Lung (tissue), 12 donors: ENCODE results near the gene TBRG4. TPM values are rescaled to one million over a fixed set of nuclear protein-coding genes. Genes with fewer than 3 reads are reported as not detected.

Experiments
- ATAC-seq: fragments of 200-7000 bp; cut with Tn5 transposase; one replicate; pipeline ENCODE4 v1.9.1; 2020; ENCODE audit warnings: moderate number of reproducible peaks; ENCODE audit not compliant: insufficient read depth, low FRiP score
- DNase-seq, 3 donors: peaks; one replicate each; pipeline ENCODE4 v3.0.0-alpha.2; 2013 to 2017
- H3K27ac ChIP-seq, 2 donors: one replicate each; pipeline ENCODE4 v1.5.1; 2013; ENCODE audit warnings: mild to moderate bottlenecking in 2 of 2, moderate library complexity in 2 of 2, control low read depth in 1 of 2, inconsistent platforms in 1 of 2, low read depth in 1 of 2, low read length in 1 of 2
- H3K27me3 ChIP-seq, 3 donors: one replicate each; pipeline ENCODE4 v1.5.1; 2013; ENCODE audit warnings: low read length in 2 of 3; ENCODE audit not compliant: control insufficient read depth in 3 of 3, insufficient read depth in 3 of 3
- H3K36me3 ChIP-seq, 4 donors: one replicate each; pipeline ENCODE4 v1.5.1; 2013; ENCODE audit warnings: low read length in 4 of 4, mild to moderate bottlenecking in 1 of 4, moderate library complexity in 1 of 4; ENCODE audit not compliant: control insufficient read depth in 4 of 4, insufficient read depth in 4 of 4
- H3K4me1 ChIP-seq, 5 donors: one replicate each; pipeline ENCODE4 v1.5.1; 2013; ENCODE audit warnings: low read length in 5 of 5, mild to moderate bottlenecking in 2 of 5, moderate library complexity in 1 of 5; ENCODE audit not compliant: control insufficient read depth in 5 of 5, insufficient read depth in 5 of 5
- H3K4me3 ChIP-seq: one replicate; pipeline ENCODE4 v1.5.1; 2013; ENCODE audit warnings: mild to moderate bottlenecking, control low read depth, moderate library complexity
- H3K9ac ChIP-seq, 2 donors: one replicate each; pipeline ENCODE4 v1.5.1; 2013; ENCODE audit warnings: low read length in 2 of 2, control low read depth in 1 of 2; ENCODE audit not compliant: insufficient read depth in 1 of 2
- H3K9me3 ChIP-seq, 4 donors: one replicate each; pipeline ENCODE4 v1.5.1; 2013; ENCODE audit warnings: low read length in 3 of 4, mild to moderate bottlenecking in 1 of 4, moderate library complexity in 1 of 4; ENCODE audit not compliant: control insufficient read depth in 4 of 4, insufficient read depth in 3 of 4
- CTCF ChIP-seq: IDR thresholded peaks from 2 replicates; pipeline ENCODE4 v1.5.1; 2012; ENCODE audit warnings: mild to moderate bottlenecking; ENCODE audit errors: control extremely low read depth, extremely low read depth
- WGBS, 2 donors: extraction: QIAGEN DNeasy Blood & Tissue Kit; methylation state at CpG; one replicate each; pipeline ENCODE4 v1.1.7; 2013; 5-methylcytosine and 5-hydroxymethylcytosine counted together
- polyA plus RNA-seq, 2 donors: library from polyadenylated mRNA; stranded (reverse); fragments of 200-250 nt; gene quantifications; one replicate each; pipeline ENCODE4 v1.2.1, GENCODE V29; 2013
- total RNA-seq, 2 donors: library from RNA; depleted of rRNA in 1 of 2; stranded (reverse); fragments of >200 nt in 1 of 2; gene quantifications; one replicate each; pipeline ENCODE4 v1.2.1, GENCODE V29; 2014 to 2021
- donor health status: control.
- donor health status: control.
- donor health status: Bipolar disorder and iron deficiency.
- donor health status: healthy.
- donor health status: DM: yes; HTN: yes; CAD: no.

TBRG4 gene
- total and polyA plus RNA-seq, 4 donors = 32.2 to 65.6 (median 46.9) TPM

GRCh38 chr7:45089341-45089891, 22.1 kb downstream of the TBRG4 start:
- Histone ChIP-seq H3K9ac (peak overlapping the region in 1 of 2 donors; percentile 32), H3K27ac (no peak overlapping the region), H3K4me1 (peaks cover 0 to 16% (median 3%) of the 10 kb centered on the region in 5 donors), H3K9me3 (no peaks in the 10 kb centered on the region), H3K4me3 (peak overlapping the region; percentile 40), H3K36me3 (no peaks in the 10 kb centered on the region), H3K27me3 (no peaks in the 10 kb centered on the region)
- WGBS, 2 donors = 3 to 6% methylated on average over 20 to 22 of the region's 22 CpGs
- DNase-seq (peak; percentile 51 to 63 (median 56)), ATAC-seq (peak; percentile 5)
- no peak for TF ChIP-seq CTCF

- peak; percentile 64 to 71 (median 71) for DNase-seq
- no peak for TF ChIP-seq CTCF
- ATAC-seq = peak; percentile 70
- Histone ChIP-seq H3K27me3 (no peaks in the 10 kb centered on the region), H3K4me1 (peaks cover 0 to 16% (median 3%) of the 10 kb centered on the region in 5 donors), H3K36me3 (no peaks in the 10 kb centered on the region), H3K9ac (peak within 1 kb of the TSS in 1 of 2 donors; percentile 32), H3K4me3 (peak within 1 kb of the TSS; percentile 40), H3K9me3 (no peaks in the 10 kb centered on the region), H3K27ac (no peak within 1 kb of the TSS)
- 0 to 1% methylated on average over 16 to 50 of the region's 50 CpGs for WGBS, 2 donors
Observed at GRCh38 chr7:45088821-45089340, 22.6 kb downstream of the TBRG4 start, which contains the start of gene NACAD. NACAD (minus strand) TSS chr7:45088969; CDS start chr7:45088894, 75 bp downstream.

- H3K27ac ChIP-seq = no peak overlapping the region
- WGBS, 2 donors = 53 to 54% methylated on average over 27 to 29 of the region's 29 CpGs
- no peaks in the 10 kb centered on the region for H3K27me3 ChIP-seq
- TF ChIP-seq CTCF = no peak
- DNase-seq (peak in 2 of 3 donors; percentile 22 to 29), ATAC-seq (no peak)
- no peak overlapping the region for H3K4me3 ChIP-seq
- no peak overlapping the region for H3K9ac ChIP-seq
- peaks cover 0 to 16% (median 3%) of the 10 kb centered on the region in 5 donors for H3K4me1 ChIP-seq
- H3K36me3 ChIP-seq = no peaks in the 10 kb centered on the region
- no peaks in the 10 kb centered on the region for H3K9me3 ChIP-seq
Observed at GRCh38 chr7:45088146-45088701, 23.3 kb downstream of the TBRG4 start.
